Measurements from ENCODE around the gene TIPIN.
A peak's percentile ranks its signal among the peaks of the same experiment; 100 is the strongest.

The TIPIN gene

DNA sequence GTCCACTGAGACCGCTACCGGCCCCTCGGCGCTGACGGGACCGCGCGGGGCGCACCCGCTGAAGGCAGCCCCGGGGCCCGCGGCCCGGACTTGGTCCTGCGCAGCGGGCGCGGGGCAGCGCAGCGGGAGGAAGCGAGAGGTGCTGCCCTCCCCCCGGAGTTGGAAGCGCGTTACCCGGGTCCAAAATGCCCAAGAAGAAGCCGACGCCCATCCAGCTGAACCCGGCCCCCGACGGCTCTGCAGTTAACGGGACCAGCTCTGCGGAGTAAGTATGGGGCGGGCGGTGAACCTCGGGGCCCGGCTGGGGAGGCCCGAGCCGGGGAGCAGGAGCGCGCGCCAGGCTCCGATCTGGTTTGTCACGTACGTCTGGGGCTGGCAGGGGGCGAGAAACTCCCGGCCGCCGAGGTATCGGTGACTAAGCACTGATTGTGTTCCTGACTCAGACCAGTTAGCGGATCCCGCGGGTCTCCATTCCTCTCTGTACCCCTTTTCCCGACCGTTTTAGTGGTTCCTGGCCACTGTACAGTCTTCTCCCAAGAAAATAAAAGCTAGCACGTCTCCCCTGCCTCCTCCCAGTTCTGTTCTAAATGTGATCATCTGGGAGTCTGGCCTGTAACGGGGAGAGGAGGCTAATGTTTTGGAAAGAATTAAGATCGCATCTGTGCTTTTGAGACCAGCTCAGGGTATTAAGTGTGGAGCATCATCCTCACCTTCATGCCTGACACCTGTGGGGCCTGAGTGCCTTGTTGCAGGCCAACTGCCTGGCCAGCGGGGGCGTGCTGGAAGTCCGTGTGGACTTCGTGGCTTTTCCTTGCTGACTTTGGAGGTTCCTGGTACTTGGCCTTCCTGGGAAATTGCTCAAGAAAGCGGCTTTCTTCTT, 30.9 kb upstream of the TIPIN start (continued):
- TF ChIP-seq ZNF768 (tag by site-specific recombination; IDR thresholded peaks at IDR 0.05) (no peak), ZNF132 (tag by site-specific recombination; IDR thresholded peaks at IDR 0.05; ENCODE audit: borderline replicate concordance) (no peak), ZNF561 (tag by site-specific recombination; IDR thresholded peaks at IDR 0.05; ENCODE audit: borderline replicate concordance) (peak; percentile 90), HOXC10 (CRISPR knock-in tag; IDR thresholded peaks at IDR 0.05) (no peak), CTCF (tag by site-specific recombination; IDR thresholded peaks at IDR 0.05) (0 out of 2 replicates have a peak, but pooled peaks have one; percentile 58), ZNF600 (tag by site-specific recombination; IDR thresholded peaks at IDR 0.05) (peak; percentile 73), ZNF514 (tag by site-specific recombination; IDR thresholded peaks at IDR 0.05) (no peak), IKZF3 (tag by site-specific recombination; IDR thresholded peaks at IDR 0.05) (peak; percentile 80), SCRT2 (tag by site-specific recombination; IDR thresholded peaks at IDR 0.05) (peak; percentile 99), ZNF112 (tag by site-specific recombination; IDR thresholded peaks at IDR 0.05) (no peak), KLF17 (tag by site-specific recombination; IDR thresholded peaks at IDR 0.05) (no peak), ZXDB (tag by site-specific recombination; IDR thresholded peaks at IDR 0.05) (peak; percentile 30), ZNF398 (tag by site-specific recombination; IDR thresholded peaks at IDR 0.05) (no peak), ZEB2 (tag by site-specific recombination; IDR thresholded peaks at IDR 0.05) (peak; percentile 67), HIC1 (tag by site-specific recombination; IDR thresholded peaks at IDR 0.05) (no peak), REST (tag by site-specific recombination; IDR thresholded peaks at IDR 0.05) (0 out of 2 replicates have a peak, but pooled peaks have one; percentile 9), ZNF544 (tag by site-specific recombination; IDR thresholded peaks at IDR 0.05) (no peak), ZNF677 (tag by site-specific recombination; IDR thresholded peaks at IDR 0.05) (no peak), ZNF394 (tag by site-specific recombination; IDR thresholded peaks at IDR 0.05; ENCODE audit: borderline replicate concordance) (no peak), ZSCAN16 (tag by site-specific recombination; IDR thresholded peaks at IDR 0.05) (no peak)
- TF ChIP-seq, protein P1, sequence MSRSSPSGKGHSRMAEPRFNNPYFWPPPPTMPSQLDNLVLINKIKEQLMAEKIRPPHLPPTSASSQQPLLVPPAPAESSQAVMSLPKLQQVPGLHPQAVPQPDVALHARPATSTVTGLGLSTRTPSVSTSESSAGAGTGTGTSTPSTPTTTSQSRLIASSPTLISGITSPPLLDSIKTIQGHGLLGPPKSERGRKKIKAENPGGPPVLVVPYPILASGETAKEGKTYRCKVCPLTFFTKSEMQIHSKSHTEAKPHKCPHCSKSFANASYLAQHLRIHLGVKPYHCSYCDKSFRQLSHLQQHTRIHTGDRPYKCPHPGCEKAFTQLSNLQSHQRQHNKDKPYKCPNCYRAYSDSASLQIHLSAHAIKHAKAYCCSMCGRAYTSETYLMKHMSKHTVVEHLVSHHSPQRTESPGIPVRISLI (tag by site-specific recombination; IDR thresholded peaks at IDR 0.05), result no peak
- TF ChIP-seq, protein P2, sequence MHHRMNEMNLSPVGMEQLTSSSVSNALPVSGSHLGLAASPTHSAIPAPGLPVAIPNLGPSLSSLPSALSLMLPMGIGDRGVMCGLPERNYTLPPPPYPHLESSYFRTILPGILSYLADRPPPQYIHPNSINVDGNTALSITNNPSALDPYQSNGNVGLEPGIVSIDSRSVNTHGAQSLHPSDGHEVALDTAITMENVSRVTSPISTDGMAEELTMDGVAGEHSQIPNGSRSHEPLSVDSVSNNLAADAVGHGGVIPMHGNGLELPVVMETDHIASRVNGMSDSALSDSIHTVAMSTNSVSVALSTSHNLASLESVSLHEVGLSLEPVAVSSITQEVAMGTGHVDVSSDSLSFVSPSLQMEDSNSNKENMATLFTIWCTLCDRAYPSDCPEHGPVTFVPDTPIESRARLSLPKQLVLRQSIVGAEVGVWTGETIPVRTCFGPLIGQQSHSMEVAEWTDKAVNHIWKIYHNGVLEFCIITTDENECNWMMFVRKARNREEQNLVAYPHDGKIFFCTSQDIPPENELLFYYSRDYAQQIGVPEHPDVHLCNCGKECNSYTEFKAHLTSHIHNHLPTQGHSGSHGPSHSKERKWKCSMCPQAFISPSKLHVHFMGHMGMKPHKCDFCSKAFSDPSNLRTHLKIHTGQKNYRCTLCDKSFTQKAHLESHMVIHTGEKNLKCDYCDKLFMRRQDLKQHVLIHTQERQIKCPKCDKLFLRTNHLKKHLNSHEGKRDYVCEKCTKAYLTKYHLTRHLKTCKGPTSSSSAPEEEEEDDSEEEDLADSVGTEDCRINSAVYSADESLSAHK (tag by site-specific recombination; IDR thresholded peaks at IDR 0.05), result peak; percentile 65
- TF ChIP-seq, protein P3, sequence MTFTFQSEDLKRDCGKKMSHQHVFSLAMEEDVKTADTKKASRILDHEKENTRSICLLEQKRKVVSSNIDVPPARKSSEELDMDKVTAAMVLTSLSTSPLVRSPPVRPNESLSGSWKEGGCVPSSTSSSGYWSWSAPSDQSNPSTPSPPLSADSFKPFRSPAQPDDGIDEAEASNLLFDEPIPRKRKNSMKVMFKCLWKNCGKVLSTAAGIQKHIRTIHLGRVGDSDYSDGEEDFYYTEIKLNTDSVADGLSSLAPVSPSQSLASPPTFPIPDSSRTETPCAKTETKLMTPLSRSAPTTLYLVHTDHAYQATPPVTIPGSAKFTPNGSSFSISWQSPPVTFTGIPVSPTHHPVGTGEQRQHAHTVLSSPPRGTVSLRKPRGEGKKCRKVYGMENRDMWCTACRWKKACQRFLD (tag by site-specific recombination; IDR thresholded peaks at IDR 0.05), result no peak
